Measurements from ENCODE around the gene OLFML2A.

Gene OLFML2A

DNA sequence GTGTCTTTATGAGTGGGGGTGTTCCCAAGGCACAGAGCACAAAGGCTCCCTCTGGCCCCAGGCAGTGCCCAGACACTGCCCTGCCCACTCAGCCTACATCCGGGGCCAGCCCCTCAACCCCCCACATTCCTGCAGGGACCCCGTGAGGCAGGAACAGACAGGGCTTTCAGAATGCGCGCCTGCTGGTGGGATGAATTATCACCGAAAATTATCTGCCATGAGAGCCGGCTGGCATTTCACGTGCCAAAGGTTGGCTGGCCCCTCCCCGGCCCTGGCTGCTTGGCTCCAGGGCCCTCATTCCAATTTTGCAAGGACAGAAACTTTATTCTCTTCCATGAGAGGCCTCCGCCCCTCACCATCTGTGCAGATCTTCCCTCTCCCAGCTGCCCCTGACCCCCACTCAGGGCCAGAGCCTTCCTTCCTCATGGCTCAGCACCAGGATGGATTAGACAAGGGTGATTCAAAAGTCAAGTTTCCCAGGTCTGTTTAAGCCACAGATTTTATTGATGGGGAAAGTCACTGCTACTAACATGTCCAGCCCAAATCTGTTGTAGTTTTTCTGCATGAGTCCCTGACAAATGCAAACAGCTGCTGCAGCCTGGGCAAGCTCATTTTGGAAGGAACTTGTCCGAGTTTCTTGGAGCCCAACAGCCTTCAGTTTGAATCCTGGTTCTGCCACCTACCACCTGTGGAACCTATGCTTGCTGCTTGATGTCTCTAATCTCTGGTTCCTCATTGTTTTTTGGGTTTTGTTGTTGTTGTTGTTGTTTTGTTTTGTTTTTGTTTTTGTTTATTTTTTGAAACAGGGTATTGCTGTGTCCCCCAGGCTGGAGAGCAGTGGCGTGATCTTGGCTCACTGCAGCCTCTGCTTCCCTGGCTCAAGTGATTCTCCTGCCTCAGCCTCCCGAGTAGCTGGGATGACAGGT, 44.0 kb downstream of the OLFML2A start:
- no peaks in the 10 kb centered on the region for H3K4me1 ChIP-seq
- no peak overlapping the region for H3K4me3 ChIP-seq (ENCODE audit: low read depth, low read length)
- no peak overlapping the region for H3K27ac ChIP-seq
- H3K9me3 ChIP-seq (ENCODE audit: control insufficient read depth, low read length): no peaks in the 10 kb centered on the region
- H3K9ac ChIP-seq: no peak overlapping the region
- H3K79me2 ChIP-seq: no peaks in the 10 kb centered on the region
- no peaks in the 10 kb centered on the region for H3K27me3 ChIP-seq (ENCODE audit: control insufficient read depth, insufficient read depth, low read length)
- TF ChIP-seq, protein P1, sequence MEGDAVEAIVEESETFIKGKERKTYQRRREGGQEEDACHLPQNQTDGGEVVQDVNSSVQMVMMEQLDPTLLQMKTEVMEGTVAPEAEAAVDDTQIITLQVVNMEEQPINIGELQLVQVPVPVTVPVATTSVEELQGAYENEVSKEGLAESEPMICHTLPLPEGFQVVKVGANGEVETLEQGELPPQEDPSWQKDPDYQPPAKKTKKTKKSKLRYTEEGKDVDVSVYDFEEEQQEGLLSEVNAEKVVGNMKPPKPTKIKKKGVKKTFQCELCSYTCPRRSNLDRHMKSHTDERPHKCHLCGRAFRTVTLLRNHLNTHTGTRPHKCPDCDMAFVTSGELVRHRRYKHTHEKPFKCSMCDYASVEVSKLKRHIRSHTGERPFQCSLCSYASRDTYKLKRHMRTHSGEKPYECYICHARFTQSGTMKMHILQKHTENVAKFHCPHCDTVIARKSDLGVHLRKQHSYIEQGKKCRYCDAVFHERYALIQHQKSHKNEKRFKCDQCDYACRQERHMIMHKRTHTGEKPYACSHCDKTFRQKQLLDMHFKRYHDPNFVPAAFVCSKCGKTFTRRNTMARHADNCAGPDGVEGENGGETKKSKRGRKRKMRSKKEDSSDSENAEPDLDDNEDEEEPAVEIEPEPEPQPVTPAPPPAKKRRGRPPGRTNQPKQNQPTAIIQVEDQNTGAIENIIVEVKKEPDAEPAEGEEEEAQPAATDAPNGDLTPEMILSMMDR (IDR thresholded peaks at IDR 0.05): no peak
- no peak overlapping the region for H3K4me2 ChIP-seq (ENCODE audit: low read length)
- H3K36me3 ChIP-seq (ENCODE audit: control insufficient read depth, insufficient read depth, low read length): no peaks in the 10 kb centered on the region
- H2AFZ ChIP-seq: no peak overlapping the region

DNA sequence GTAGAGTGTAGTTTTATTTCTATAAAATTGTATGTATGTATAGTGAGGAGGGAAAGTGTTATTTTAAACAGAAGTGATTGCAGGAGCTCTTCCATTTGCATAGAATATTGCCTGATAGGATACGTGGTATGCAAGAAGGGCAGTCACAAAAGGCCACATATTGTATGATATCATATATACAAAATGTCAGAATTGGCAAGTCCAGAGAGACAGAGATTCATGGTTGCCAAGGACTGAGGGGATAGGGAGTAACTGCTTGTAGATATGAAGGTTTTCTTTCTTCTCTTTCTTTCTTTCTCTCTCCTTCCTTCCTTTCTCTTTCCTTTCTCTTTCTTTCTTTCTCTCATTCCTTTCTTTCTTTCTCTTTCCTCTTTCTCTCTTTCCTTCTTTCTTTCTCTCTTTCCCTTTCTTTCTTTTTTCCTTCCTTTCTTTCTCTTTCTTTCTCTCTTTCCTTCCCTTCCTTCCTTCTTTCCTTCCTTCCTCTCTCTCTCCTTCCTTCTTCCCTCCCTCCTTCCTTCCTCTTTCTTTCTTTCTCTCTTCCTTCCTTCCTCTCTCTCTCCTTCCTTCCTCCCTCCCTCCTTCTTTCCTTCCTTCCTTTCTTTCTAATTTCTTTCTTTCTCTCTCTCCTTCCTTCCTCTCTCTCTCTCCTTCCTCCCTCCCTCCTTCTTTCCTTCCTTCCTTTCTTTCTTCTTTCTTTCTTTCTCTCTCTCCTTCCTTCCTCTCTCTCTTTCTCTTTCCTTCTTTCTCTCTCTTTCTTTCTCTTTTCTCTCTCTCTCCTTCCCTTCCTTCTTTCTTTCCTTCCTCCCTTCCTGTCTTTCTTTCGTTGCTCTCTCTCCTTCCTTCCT, 51.8 kb downstream of the OLFML2A start:
- Histone ChIP-seq H3K4me2 (ENCODE audit: low read length) (no peak overlapping the region), H3K9me3 (ENCODE audit: control insufficient read depth, low read length) (no peaks in the 10 kb centered on the region), H3K4me3 (ENCODE audit: low read depth, low read length) (no peak overlapping the region), H3K27ac (no peak overlapping the region), H3K9ac (no peak overlapping the region), H3K4me1 (no peaks in the 10 kb centered on the region), H2AFZ (no peak overlapping the region), H3K36me3 (ENCODE audit: control insufficient read depth, insufficient read depth, low read length) (no peaks in the 10 kb centered on the region), H3K27me3 (ENCODE audit: control insufficient read depth, insufficient read depth, low read length) (no peaks in the 10 kb centered on the region), H3K79me2 (no peaks in the 10 kb centered on the region)
- TF ChIP-seq, protein P1 (IDR thresholded peaks at IDR 0.05): no peak

DNA sequence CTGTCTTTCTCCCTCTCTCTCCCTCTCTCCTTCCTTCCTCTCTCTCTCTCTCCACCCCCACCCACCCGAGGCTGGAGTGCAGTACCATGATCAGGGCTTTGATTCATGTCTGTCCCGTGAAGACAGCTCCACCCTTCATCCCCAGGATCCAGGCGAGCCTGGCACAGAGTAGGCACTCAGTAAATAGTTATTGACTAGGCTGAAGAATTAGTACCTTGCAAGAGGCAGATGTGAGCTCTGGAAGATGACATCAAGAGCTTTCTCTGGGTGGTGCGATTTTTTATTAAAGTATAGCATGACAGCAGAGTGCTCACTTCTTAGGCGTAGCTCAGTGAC, 52.4 kb downstream of the OLFML2A start:
- Histone ChIP-seq H3K4me2 (ENCODE audit: low read length) (no peak overlapping the region), H3K27ac (no peak overlapping the region), H3K36me3 (ENCODE audit: control insufficient read depth, insufficient read depth, low read length) (no peaks in the 10 kb centered on the region), H3K9ac (no peak overlapping the region), H2AFZ (no peak overlapping the region), H3K9me3 (ENCODE audit: control insufficient read depth, low read length) (no peaks in the 10 kb centered on the region), H3K4me1 (no peaks in the 10 kb centered on the region), H3K4me3 (ENCODE audit: low read depth, low read length) (no peak overlapping the region), H3K27me3 (ENCODE audit: control insufficient read depth, insufficient read depth, low read length) (no peaks in the 10 kb centered on the region), H3K79me2 (no peaks in the 10 kb centered on the region)
- TF ChIP-seq, protein P1 (IDR thresholded peaks at IDR 0.05): no peak

DNA sequence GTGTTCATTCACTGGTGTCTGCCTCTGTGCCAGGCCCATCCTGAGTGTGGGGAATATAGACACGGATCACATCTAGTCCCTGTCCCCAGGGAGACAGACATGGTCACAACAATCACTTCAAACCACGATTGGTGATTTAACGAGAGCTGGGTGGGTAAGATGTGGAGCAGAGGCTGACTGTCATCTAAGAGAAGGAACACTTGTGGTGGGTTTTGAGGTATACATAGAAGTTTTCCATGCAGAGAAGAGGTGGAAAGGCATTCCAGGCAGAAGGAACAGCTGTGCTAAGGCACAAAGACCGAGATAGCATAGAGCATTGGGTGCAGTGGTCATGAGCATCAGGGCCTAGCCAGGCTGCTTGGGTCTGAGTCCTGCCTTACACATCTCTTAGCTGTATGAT, 53.7 kb downstream of the OLFML2A start:
- Histone ChIP-seq H3K4me2 (ENCODE audit: low read length) (no peak overlapping the region), H3K4me3 (ENCODE audit: low read depth, low read length) (no peak overlapping the region), H3K9ac (no peak overlapping the region), H3K27ac (no peak overlapping the region), H3K36me3 (ENCODE audit: control insufficient read depth, insufficient read depth, low read length) (no peaks in the 10 kb centered on the region), H3K4me1 (peaks cover 5% of the 10 kb centered on the region), H3K9me3 (ENCODE audit: control insufficient read depth, low read length) (no peaks in the 10 kb centered on the region), H2AFZ (no peak overlapping the region), H3K79me2 (no peaks in the 10 kb centered on the region), H3K27me3 (ENCODE audit: control insufficient read depth, insufficient read depth, low read length) (no peaks in the 10 kb centered on the region)
- TF ChIP-seq, protein P1 (IDR thresholded peaks at IDR 0.05): no peak

All from parathyroid adenoma (tissue), 2 donors.